ENCODE data around the gene HUNK. TPM values are rescaled to one million over a fixed set of nuclear protein-coding genes. Genes with fewer than 3 reads are reported as not detected.

HUNK gene
- total RNA-seq, 2 donors from 2014 or later, result 5.8 to 8.4 TPM

GRCh38 chr21:31983120-31983519 lies 110.3 kb downstream of the HUNK start:
- Histone ChIP-seq H3K27ac (ENCODE audit: low read depth, low read length) (no peak overlapping the region), H3K9ac (ENCODE audit: extremely low read depth, low read length, poor library complexity, severe bottlenecking) (no peak overlapping the region), H3K4me3 (ENCODE audit: low read length) (no peak overlapping the region), H3K9me3 (ENCODE audit: control insufficient read depth, low read length) (no peaks in the 10 kb centered on the region), H3K27me3 (ENCODE audit: control insufficient read depth, insufficient read depth, low read length, poor library complexity, severe bottlenecking) (no peaks in the 10 kb centered on the region), H3K4me1 (ENCODE audit: control insufficient read depth, insufficient read depth, low read length) (no peaks in the 10 kb centered on the region), H3K36me3 (ENCODE audit: control insufficient read depth, insufficient read depth, low read length) (no peaks in the 10 kb centered on the region)
- H3K9me3 Mint-ChIP-seq, result no peaks in the 10 kb centered on the region
- no peak overlapping the region for H3K27ac Mint-ChIP-seq
- 89 to 92% methylated on average over 4 of the region's 4 CpGs for WGBS, 2 experiments (ENCODE audit: insufficient coverage in 1 of 2, insufficient read length in 1 of 2)
- no peaks in the 10 kb centered on the region for H3K27me3 Mint-ChIP-seq (ENCODE audit: insufficient read depth)
- H3K4me1 Mint-ChIP-seq, result peaks cover 5% of the 10 kb centered on the region
- TF ChIP-seq CTCF (conservative IDR thresholded peaks at IDR 0.05), result peak; percentile 42
- no peaks in the 10 kb centered on the region for H3K36me3 Mint-ChIP-seq (ENCODE audit: low read depth)
- no peak overlapping the region for H3K4me3 Mint-ChIP-seq
- DNase-seq, result no peak

- 95 to 96% methylated on average over 7 to 8 of the region's 8 CpGs for WGBS, 2 experiments (ENCODE audit: insufficient coverage in 1 of 2, insufficient read length in 1 of 2)
- Mint-ChIP-seq H3K4me1 (peaks cover 5% of the 10 kb centered on the region), H3K36me3 (ENCODE audit: low read depth) (no peaks in the 10 kb centered on the region), H3K4me3 (no peak overlapping the region), H3K27me3 (ENCODE audit: insufficient read depth) (no peaks in the 10 kb centered on the region), H3K9me3 (no peaks in the 10 kb centered on the region), H3K27ac (no peak overlapping the region)
- no peak overlapping the region for H3K4me3 ChIP-seq (ENCODE audit: low read length)
- H3K36me3 ChIP-seq (ENCODE audit: control insufficient read depth, insufficient read depth, low read length), result no peaks in the 10 kb centered on the region
- no peak for DNase-seq
- no peak overlapping the region for H3K27ac ChIP-seq (ENCODE audit: low read depth, low read length)
- no peak overlapping the region for H3K9ac ChIP-seq (ENCODE audit: extremely low read depth, low read length, poor library complexity, severe bottlenecking)
- no peaks in the 10 kb centered on the region for H3K9me3 ChIP-seq (ENCODE audit: control insufficient read depth, low read length)
- no peaks in the 10 kb centered on the region for H3K4me1 ChIP-seq (ENCODE audit: control insufficient read depth, insufficient read depth, low read length)
- no peak for TF ChIP-seq CTCF (conservative IDR thresholded peaks at IDR 0.05)
- no peaks in the 10 kb centered on the region for H3K27me3 ChIP-seq (ENCODE audit: control insufficient read depth, insufficient read depth, low read length, poor library complexity, severe bottlenecking)
These were observed 110.7 kb downstream of the HUNK start for GRCh38 chr21:31983554-31983953.

- Mint-ChIP-seq H3K4me1 (peaks cover 5% of the 10 kb centered on the region), H3K36me3 (ENCODE audit: low read depth) (no peaks in the 10 kb centered on the region)
These were observed 112.6 kb downstream of the HUNK start for GRCh38 chr21:31985398-31985797.

More at GRCh38 chr21:31985398-31985797, 112.6 kb downstream of the HUNK start:
- H3K4me3 ChIP-seq (ENCODE audit: low read length), result no peak overlapping the region
- no peaks in the 10 kb centered on the region for H3K9me3 ChIP-seq (ENCODE audit: control insufficient read depth, low read length)
- H3K4me1 ChIP-seq (ENCODE audit: control insufficient read depth, insufficient read depth, low read length), result no peaks in the 10 kb centered on the region
- no peak overlapping the region for H3K9ac ChIP-seq (ENCODE audit: extremely low read depth, low read length, poor library complexity, severe bottlenecking)
- no peak overlapping the region for H3K27ac Mint-ChIP-seq
- no peak overlapping the region for H3K4me3 Mint-ChIP-seq
- H3K27me3 Mint-ChIP-seq (ENCODE audit: insufficient read depth), result no peaks in the 10 kb centered on the region
- 84 to 94% methylated on average over 5 to 7 of the region's 7 CpGs for WGBS, 2 experiments (ENCODE audit: insufficient coverage in 1 of 2, insufficient read length in 1 of 2)
- peak; percentile 55 for TF ChIP-seq CTCF (conservative IDR thresholded peaks at IDR 0.05)
- no peaks in the 10 kb centered on the region for H3K27me3 ChIP-seq (ENCODE audit: control insufficient read depth, insufficient read depth, low read length, poor library complexity, severe bottlenecking)
- no peaks in the 10 kb centered on the region for H3K36me3 ChIP-seq (ENCODE audit: control insufficient read depth, insufficient read depth, low read length)
- no peaks in the 10 kb centered on the region for H3K9me3 Mint-ChIP-seq
- H3K27ac ChIP-seq (ENCODE audit: low read depth, low read length), result no peak overlapping the region
- no peak for DNase-seq
